K562 (cell line): Measurements from ENCODE around the gene TMEM131. TPM values are rescaled to one million over a fixed set of nuclear protein-coding genes. Genes with fewer than 3 reads are reported as not detected.

Experiments used
- ATAC-seq: fragments of 200-7000 bp; cut with Tn5 transposase; 3 replicates; pipeline ENCODE4 v1.9.1; 2020; ENCODE audit warnings: moderate library complexity
- BruUV-seq: library from RNA; stranded (reverse); fragments of 400-500 nt; replicated peaks from 2 replicates; lab custom pipeline; 2021; lab: Mats Ljungman, UMichigan
- CTCF ChIA-PET: fragments of 300-600 bp; formaldehyde crosslinking; extraction: SDS; loops from one replicate; lab custom pipeline; 2021; ENCODE audit warnings: low intra/inter-chr PET ratio; lab: Yijun Ruan, JAX
- POLR2A ChIA-PET: fragments of 300-600, 350-650 bp; sonication (Branson Sonifier 250); formaldehyde crosslinking; extraction: SDS; loops from one replicate; lab custom pipeline; 2021; ENCODE audit warnings: antibody characterized with exemption, inconsistent platforms; lab: Yijun Ruan, JAX
- DNase-seq, 4 experiments: peaks; one replicate each; pipeline versions ENCODE4 v3.0.0 to v3.0.0-alpha.2; 2011 to 2018; ENCODE audit warnings: low spot score in 3 of 4, mixed read lengths in 3 of 4; ENCODE audit errors: extremely low read depth in 1 of 4
- FAIRE-seq: peaks from 2 replicates; lab custom pipeline; 2011; peaks lifted over from hg19 to GRCh38; lab: Jason Lieb, UNC
- H2AFZ ChIP-seq: 2 replicates; pipeline ENCODE4 v1.6.0; 2011; ENCODE audit warnings: low read depth, low read length, control low read depth, inconsistent platforms
- H3K27ac ChIP-seq: fragments of 200-600 bp; 3 replicates; pipeline ENCODE4 v1.8.0; 2011; ENCODE audit warnings: low read depth, mild to moderate bottlenecking, control low read depth, inconsistent platforms, low read length, moderate library complexity, mixed read lengths; ENCODE audit errors: extremely low read depth
- H3K27me3 ChIP-seq, 2 experiments: fragments of 300-600 bp in 1 of 2; 2 replicates in 1 of 2; 3 replicates in 1 of 2; pipeline versions ENCODE4 v1.6.0 to v1.8.0; 2011; ENCODE audit warnings: inconsistent platforms in 2 of 2, low read length in 2 of 2, mild to moderate bottlenecking in 1 of 2, mixed read lengths in 1 of 2, moderate library complexity in 1 of 2; ENCODE audit not compliant: control insufficient read depth in 2 of 2, insufficient read depth in 2 of 2
- H3K36me3 ChIP-seq: fragments of 300-600 bp; 3 replicates; pipeline ENCODE4 v1.8.0; 2011; ENCODE audit warnings: mild to moderate bottlenecking, low read length, inconsistent platforms; ENCODE audit not compliant: control insufficient read depth, insufficient read depth
- H3K4me1 ChIP-seq, 2 experiments: fragments of 200-600 bp in 1 of 2; replicated peaks in 1 of 2; 2 replicates in 1 of 2; 3 replicates in 1 of 2; pipeline versions ENCODE4 v1.5.1 to v1.8.0; 2011; ENCODE audit warnings: inconsistent platforms in 2 of 2, low read length in 2 of 2, mild to moderate bottlenecking in 1 of 2, mixed read lengths in 1 of 2, moderate library complexity in 1 of 2; ENCODE audit not compliant: control insufficient read depth in 2 of 2, insufficient read depth in 2 of 2
- H3K4me2 ChIP-seq: 2 replicates; pipeline ENCODE4 v1.6.1; 2011; ENCODE audit warnings: low read length, control low read depth, inconsistent platforms, mixed read lengths; ENCODE audit not compliant: insufficient read depth
- H3K4me3 ChIP-seq: fragments of 200-600 bp; sonication (generic), shearing (Covaris generic); 2 replicates; pipeline ENCODE4 v1.5.1; 2016; ENCODE audit warnings: control low read depth, inconsistent platforms
- H3K79me2 ChIP-seq: fragments of 200-600 bp; 3 replicates; pipeline ENCODE4 v1.8.0; 2011; ENCODE audit warnings: low read length, inconsistent platforms; ENCODE audit not compliant: control insufficient read depth, insufficient read depth
- H3K9ac ChIP-seq, 2 experiments: 2 replicates each; pipeline versions ENCODE4 v1.6.0 to v1.6.1; 2011; ENCODE audit warnings: low read depth in 2 of 2, low read length in 2 of 2, control low read depth in 1 of 2, inconsistent platforms in 1 of 2, mild to moderate bottlenecking in 1 of 2, mixed read lengths in 1 of 2; ENCODE audit not compliant: insufficient read depth in 1 of 2
- H3K9me1 ChIP-seq: one replicate; pipeline ENCODE4 v1.6.0; 2011; ENCODE audit warnings: inconsistent platforms, mild to moderate bottlenecking, low read length, moderate library complexity; ENCODE audit not compliant: control insufficient read depth, insufficient read depth
- H3K9me3 ChIP-seq: replicated peaks from 2 replicates; pipeline ENCODE4 v1.5.1; 2011; ENCODE audit warnings: low read depth, low read length, inconsistent platforms; ENCODE audit not compliant: control insufficient read depth, insufficient read depth
- H4K20me1 ChIP-seq: replicated peaks from 2 replicates; pipeline ENCODE4 v1.6.1; 2011; ENCODE audit warnings: low read length, inconsistent platforms, mixed read lengths; ENCODE audit not compliant: control insufficient read depth, insufficient read depth
- CREB5 ChIP-seq: fragments of 250-450 bp; sonication (Bioruptor Pico); IDR thresholded peaks from 2 replicates; pipeline ENCODE4 v1.5.0; 2020; ENCODE audit warnings: mild to moderate bottlenecking
- DPF2 ChIP-seq: fragments of 450-650 bp; IDR thresholded peaks from 2 replicates; pipeline ENCODE4 v1.6.1; 2016
- FOSL1 ChIP-seq: fragments of 200-800 bp; sonication (Bioruptor generic); conservative IDR thresholded peaks from 2 replicates; pipeline ENCODE4 v1.6.1; 2016; ENCODE audit warnings: missing genetic modification characterization, missing compliant biosample characterization
- HDAC3 ChIP-seq: fragments of 450-650 bp; IDR thresholded peaks from 2 replicates; pipeline ENCODE4 v1.6.1; 2018; ENCODE audit warnings: borderline replicate concordance, mild to moderate bottlenecking, moderate library complexity; ENCODE audit not compliant: partially characterized antibody
- ILK ChIP-seq: fragments of 450-650 bp; IDR thresholded peaks from 2 replicates; pipeline ENCODE4 v1.6.1; 2016; ENCODE audit warnings: missing genetic modification characterization, low read depth, mild to moderate bottlenecking, missing compliant biosample characterization, moderate library complexity, borderline replicate concordance
- MECOM ChIP-seq: fragments of 250-450 bp; sonication (Bioruptor Pico); IDR thresholded peaks from 2 replicates; pipeline ENCODE4 v1.8.0; 2022; ENCODE audit warnings: inconsistent platforms
- MED1 ChIP-seq: sonication (generic); formaldehyde crosslinking; IDR thresholded peaks from 2 replicates; pipeline ENCODE4 v1.8.1; 2023; ENCODE audit warnings: missing genetic modification reagents, borderline replicate concordance
- PPARD ChIP-seq: fragments of 250-450 bp; sonication (Bioruptor Pico); IDR thresholded peaks from 2 replicates; pipeline ENCODE4 v1.8.0; 2022; ENCODE audit warnings: inconsistent platforms, mild to moderate bottlenecking, moderate library complexity
- SMARCA5 ChIP-seq: fragments of 450-650 bp; IDR thresholded peaks from 2 replicates; pipeline ENCODE4 v1.6.1; 2016
- TAF7 ChIP-seq: fragments of 450-650 bp; IDR thresholded peaks from 2 replicates; pipeline ENCODE4 v1.6.1; 2016; ENCODE audit warnings: missing genetic modification characterization, missing compliant biosample characterization
- ZNF217 ChIP-seq: sonication (generic); formaldehyde crosslinking; IDR thresholded peaks from 2 replicates; pipeline ENCODE4 v1.8.0; 2022; ENCODE audit warnings: mild to moderate bottlenecking, missing genetic modification reagents
- ZNF253 ChIP-seq: fragments of 250-450 bp; sonication (Bioruptor Pico); conservative IDR thresholded peaks from 2 replicates; pipeline ENCODE4 v1.6.1; 2021; ENCODE audit warnings: mild to moderate bottlenecking
- ZSCAN29 ChIP-seq: fragments of 450-650 bp; IDR thresholded peaks from 2 replicates; pipeline ENCODE4 v1.6.1; 2017
- WGBS: fragments of 100-300 bp; shearing (Covaris generic); methylation state at CpG from one replicate; pipeline ENCODE4 v1.1.6; 2016; ENCODE audit warnings: low coverage, mixed read lengths; ENCODE audit not compliant: insufficient coverage; ENCODE audit errors: missing lambda C conversion rate; 5-methylcytosine and 5-hydroxymethylcytosine counted together
- in situ Hi-C: fragments of 300-500 bp; cut with MboI; formaldehyde crosslinking; loops from 4 replicates; pipeline ENCODE4 v1.15.0; 2018; ENCODE audit warnings: inconsistent platforms, mixed read lengths
- intact Hi-C: fragments of 100-400 bp; cut with micrococcal nuclease; formaldehyde crosslinking; loops from 2 replicates; pipeline ENCODE4 v1.14.2; 2022
- polyA plus RNA-seq, 8 experiments: library from polyadenylated mRNA; depleted of rRNA in 4 of 8; stranded (reverse) in 5 of 8; unstranded in 3 of 8; fragments of >200 nt; fragmentation: Nextera tagmentation in 2 of 8; fragmentation: Illumina TruSeq in 1 of 8; extraction: Ambion mirVana in 2 of 8; extraction: Trizol in 1 of 8; gene quantifications; 2 replicates each; pipeline versions ENCODE4 v1.2.1 to v1.2.3, GENCODE V29; 2011 to 2014; ENCODE audit warnings: inconsistent platforms in 1 of 8, missing spikeins in 1 of 8
- total RNA-seq, 7 experiments: library from RNA; depleted of rRNA in 6 of 7; stranded (reverse); fragments of >200 nt in 6 of 7; fragmentation: Illumina TruSeq in 2 of 7; extraction: Trizol in 2 of 7; gene quantifications; 2 replicates each; pipeline versions ENCODE4 v1.2.1 to v1.2.3, GENCODE V29; 2011 to 2021; ENCODE audit warnings: low replicate concordance in 1 of 7
- TF ChIP-seq, protein P1 (sequence below): IDR thresholded peaks from 2 replicates; pipeline ENCODE4 v1.6.1; 2014; ENCODE audit warnings: antibody characterized with exemption
- TF ChIP-seq, protein P2 (sequence below): fragments of 450-650 bp; IDR thresholded peaks from 2 replicates; pipeline ENCODE4 v1.6.1; 2018; ENCODE audit warnings: mild to moderate bottlenecking, low read depth; ENCODE audit not compliant: partially characterized antibody

TMEM131 gene
- total and polyA plus RNA-seq, 9 of the 15 experiments (the other 6 are each of a cell fraction or from before 2014, with no cell fraction given) = 2.5 to 21.1 (median 12.4) TPM

- in situ Hi-C loops = no loop called here
- POLR2A ChIA-PET = interaction anchor here (0.6 to 0.9 kb wide), 4 partner anchors 22 to 632 kb away, joined by 3 to 4 read pairs (median 3); no protein-coding TSS in a partner anchor
These were observed 243.1 kb downstream of the TMEM131 start for GRCh38 chr2:97752342-97753334.

More at GRCh38 chr2:97752342-97753334, 243.1 kb downstream of the TMEM131 start:
- Histone ChIP-seq H3K9me1 (no peaks in the 10 kb centered on the region), H3K4me1 (peaks cover 3 to 9% of the 10 kb centered on the region in 2 experiments; a peak in 4 of 5 replicates), H3K79me2 (no peaks in the 10 kb centered on the region), H3K9ac (no peak overlapping the region), H3K27ac (no peak overlapping the region), H3K4me3 (no peak overlapping the region), H3K27me3 (no peaks in the 10 kb centered on the region), H4K20me1 (no peaks in the 10 kb centered on the region), H3K4me2 (no peak overlapping the region), H3K36me3 (peaks cover 21% of the 10 kb centered on the region; the same call in 2 of the 3 replicates), H3K9me3 (no peaks in the 10 kb centered on the region), H2AFZ (no peak overlapping the region)
- ATAC-seq (no peak), FAIRE-seq (no peak), DNase-seq (no peak)
- CTCF ChIA-PET = no interaction called here
- TF ChIP-seq ZNF217 (CRISPR knock-in tag) (no peak), DPF2 (no peak), ILK (tag) (no peak), FOSL1 (tag) (no peak), SMARCA5 (no peak), MED1 (CRISPR knock-in tag) (no peak), ZNF253 (CRISPR knock-in tag) (no peak), CREB5 (no peak), PPARD (CRISPR knock-in tag) (no peak), MECOM (no peak), TAF7 (tag) (no peak), HDAC3 (no peak), ZSCAN29 (no peak)
- TF ChIP-seq, protein P1, sequence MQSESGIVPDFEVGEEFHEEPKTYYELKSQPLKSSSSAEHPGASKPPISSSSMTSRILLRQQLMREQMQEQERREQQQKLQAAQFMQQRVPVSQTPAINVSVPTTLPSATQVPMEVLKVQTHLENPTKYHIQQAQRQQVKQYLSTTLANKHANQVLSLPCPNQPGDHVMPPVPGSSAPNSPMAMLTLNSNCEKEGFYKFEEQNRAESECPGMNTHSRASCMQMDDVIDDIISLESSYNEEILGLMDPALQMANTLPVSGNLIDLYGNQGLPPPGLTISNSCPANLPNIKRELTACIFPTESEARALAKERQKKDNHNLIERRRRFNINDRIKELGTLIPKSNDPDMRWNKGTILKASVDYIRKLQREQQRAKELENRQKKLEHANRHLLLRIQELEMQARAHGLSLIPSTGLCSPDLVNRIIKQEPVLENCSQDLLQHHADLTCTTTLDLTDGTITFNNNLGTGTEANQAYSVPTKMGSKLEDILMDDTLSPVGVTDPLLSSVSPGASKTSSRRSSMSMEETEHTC = no peak
- TF ChIP-seq, protein P2, sequence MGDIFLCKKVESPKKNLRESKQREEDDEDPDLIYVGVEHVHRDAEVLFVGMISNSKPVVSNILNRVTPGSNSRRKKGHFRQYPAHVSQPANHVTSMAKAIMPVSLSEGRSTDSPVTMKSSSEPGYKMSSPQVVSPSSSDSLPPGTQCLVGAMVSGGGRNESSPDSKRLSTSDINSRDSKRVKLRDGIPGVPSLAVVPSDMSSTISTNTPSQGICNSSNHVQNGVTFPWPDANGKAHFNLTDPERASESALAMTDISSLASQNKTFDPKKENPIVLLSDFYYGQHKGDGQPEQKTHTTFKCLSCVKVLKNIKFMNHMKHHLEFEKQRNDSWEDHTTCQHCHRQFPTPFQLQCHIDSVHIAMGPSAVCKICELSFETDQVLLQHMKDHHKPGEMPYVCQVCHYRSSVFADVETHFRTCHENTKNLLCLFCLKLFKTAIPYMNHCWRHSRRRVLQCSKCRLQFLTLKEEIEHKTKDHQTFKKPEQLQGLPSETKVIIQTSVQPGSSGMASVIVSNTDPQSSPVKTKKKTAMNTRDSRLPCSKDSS = no peak
- intact Hi-C loops = no loop called here
- WGBS = 85% methylated on average over 3 of the region's 3 CpGs
- no TSS peak for BruUV-seq
